ENCODE measurements around the gene EMX1. TPM values are rescaled to one million over a fixed set of nuclear protein-coding genes. Genes with fewer than 3 reads are reported as not detected.

The EMX1 gene
- total and polyA plus RNA-seq, 3 donors from 2014 or later, result 4.5 to 13.2 (median 11.3) TPM

DNA sequence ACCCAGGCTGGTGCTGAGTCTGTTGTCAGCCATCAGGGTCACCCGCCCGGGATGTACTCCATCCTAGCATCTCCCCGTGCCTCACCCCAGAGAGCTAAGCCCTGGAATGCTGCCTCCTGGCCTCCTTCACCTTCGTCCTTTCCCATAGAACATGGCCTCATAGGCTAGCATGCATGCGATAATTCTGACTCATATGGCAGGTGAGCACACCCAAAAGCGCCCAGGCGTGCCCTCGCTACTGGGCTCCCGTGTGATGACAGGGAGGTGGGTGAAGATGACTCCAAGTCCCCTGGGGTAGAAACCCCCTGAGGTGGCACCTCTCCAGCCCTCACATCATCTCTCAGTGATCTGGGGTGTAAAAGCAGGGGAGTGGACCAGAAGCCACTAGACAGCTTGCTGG is 22.8 kb upstream of the EMX1 start:
- Histone ChIP-seq H3K9me3 (no peaks in the 10 kb centered on the region), H3K36me3 (ENCODE audit: low read depth, missing control alignments) (no peaks in the 10 kb centered on the region), H3K4me3 (no peak overlapping the region), H3K4me1 (peaks cover 5% of the 10 kb centered on the region), H3K27ac (no peak overlapping the region), H3K27me3 (no peaks in the 10 kb centered on the region)
- intact Hi-C loops (cut with DNase I; ENCODE audit: low total_unique reads), result no loop called here
- TF ChIP-seq POLR2A (IDR thresholded peaks at IDR 0.05), result no peak
- TF ChIP-seq, protein P1, sequence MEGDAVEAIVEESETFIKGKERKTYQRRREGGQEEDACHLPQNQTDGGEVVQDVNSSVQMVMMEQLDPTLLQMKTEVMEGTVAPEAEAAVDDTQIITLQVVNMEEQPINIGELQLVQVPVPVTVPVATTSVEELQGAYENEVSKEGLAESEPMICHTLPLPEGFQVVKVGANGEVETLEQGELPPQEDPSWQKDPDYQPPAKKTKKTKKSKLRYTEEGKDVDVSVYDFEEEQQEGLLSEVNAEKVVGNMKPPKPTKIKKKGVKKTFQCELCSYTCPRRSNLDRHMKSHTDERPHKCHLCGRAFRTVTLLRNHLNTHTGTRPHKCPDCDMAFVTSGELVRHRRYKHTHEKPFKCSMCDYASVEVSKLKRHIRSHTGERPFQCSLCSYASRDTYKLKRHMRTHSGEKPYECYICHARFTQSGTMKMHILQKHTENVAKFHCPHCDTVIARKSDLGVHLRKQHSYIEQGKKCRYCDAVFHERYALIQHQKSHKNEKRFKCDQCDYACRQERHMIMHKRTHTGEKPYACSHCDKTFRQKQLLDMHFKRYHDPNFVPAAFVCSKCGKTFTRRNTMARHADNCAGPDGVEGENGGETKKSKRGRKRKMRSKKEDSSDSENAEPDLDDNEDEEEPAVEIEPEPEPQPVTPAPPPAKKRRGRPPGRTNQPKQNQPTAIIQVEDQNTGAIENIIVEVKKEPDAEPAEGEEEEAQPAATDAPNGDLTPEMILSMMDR (IDR thresholded peaks at IDR 0.05), result no peak
- DNase-seq, result no peak
- 90 to 96% methylated on average over 4 to 9 of the region's 9 CpGs for WGBS, 2 donors

DNA sequence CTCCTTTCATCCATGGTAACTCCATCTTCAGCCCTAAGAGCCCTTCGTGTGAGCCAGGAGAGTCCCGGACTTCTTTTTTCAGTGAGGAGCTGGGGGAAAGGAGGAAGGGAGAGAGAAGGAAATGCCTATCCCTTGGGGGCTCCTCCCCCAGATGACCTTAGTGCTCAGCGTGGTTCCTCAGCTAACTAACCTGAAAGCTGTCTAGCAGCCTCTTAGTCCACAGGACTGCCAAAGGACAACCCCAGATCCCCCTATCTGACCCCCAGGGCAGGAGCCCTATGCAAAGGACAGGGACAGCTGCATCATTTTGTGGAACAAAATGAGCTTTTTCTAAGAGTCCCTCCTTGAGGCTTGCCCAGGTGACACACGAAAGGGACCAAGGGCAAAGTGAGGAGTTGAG is 22.2 kb upstream of the EMX1 start:
- Histone ChIP-seq H3K9me3 (no peaks in the 10 kb centered on the region), H3K27me3 (no peaks in the 10 kb centered on the region), H3K4me1 (peaks cover 5% of the 10 kb centered on the region), H3K27ac (no peak overlapping the region), H3K4me3 (no peak overlapping the region), H3K36me3 (ENCODE audit: low read depth, missing control alignments) (no peaks in the 10 kb centered on the region)
- DNase-seq, result no peak
- 24 to 43% methylated on average over 4 of the region's 4 CpGs for WGBS, 2 donors
- intact Hi-C loops (cut with DNase I; ENCODE audit: low total_unique reads), result no loop called here
- TF ChIP-seq POLR2A (IDR thresholded peaks at IDR 0.05), result no peak
- TF ChIP-seq, protein P1 (IDR thresholded peaks at IDR 0.05), result no peak

DNA sequence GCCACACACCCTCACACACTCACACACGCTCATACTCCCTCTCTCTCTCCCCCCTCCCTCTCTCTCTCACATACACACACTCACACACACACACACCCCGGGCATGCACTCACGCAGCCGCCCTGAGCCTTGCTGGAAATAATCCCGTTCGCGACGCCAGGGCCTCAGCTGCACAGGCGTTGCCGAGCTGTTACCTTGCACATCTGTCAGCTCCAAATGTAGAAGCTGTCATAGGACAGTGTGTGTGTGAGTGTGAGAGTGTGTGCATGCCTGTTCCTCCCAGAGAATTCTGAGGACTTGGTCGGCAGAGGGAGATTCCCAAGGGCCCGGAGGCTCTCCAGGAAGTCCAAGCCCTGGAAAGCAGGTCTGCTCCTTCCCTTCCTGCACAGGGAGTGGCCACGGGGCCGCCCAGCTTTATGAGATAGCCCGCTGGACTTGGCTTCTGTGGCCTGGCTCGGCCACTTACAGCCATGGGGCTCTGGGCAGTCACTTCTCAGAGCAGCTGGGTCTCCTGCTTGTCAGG is 21.5 kb upstream of the EMX1 start:
- peak; percentile 29 for DNase-seq
- H3K9me3 ChIP-seq, result no peaks in the 10 kb centered on the region
- no peak overlapping the region for H3K4me3 ChIP-seq
- intact Hi-C loops (cut with DNase I; ENCODE audit: low total_unique reads), result no loop called here
- no peak overlapping the region for H3K27ac ChIP-seq
- no peaks in the 10 kb centered on the region for H3K27me3 ChIP-seq
- 26 to 40% methylated on average over 15 of the region's 16 CpGs for WGBS, 2 donors
- peaks cover 5% of the 10 kb centered on the region for H3K4me1 ChIP-seq
- TF ChIP-seq, protein P1 (IDR thresholded peaks at IDR 0.05), result no peak
- TF ChIP-seq POLR2A (IDR thresholded peaks at IDR 0.05), result no peak
- no peaks in the 10 kb centered on the region for H3K36me3 ChIP-seq (ENCODE audit: low read depth, missing control alignments)

DNA sequence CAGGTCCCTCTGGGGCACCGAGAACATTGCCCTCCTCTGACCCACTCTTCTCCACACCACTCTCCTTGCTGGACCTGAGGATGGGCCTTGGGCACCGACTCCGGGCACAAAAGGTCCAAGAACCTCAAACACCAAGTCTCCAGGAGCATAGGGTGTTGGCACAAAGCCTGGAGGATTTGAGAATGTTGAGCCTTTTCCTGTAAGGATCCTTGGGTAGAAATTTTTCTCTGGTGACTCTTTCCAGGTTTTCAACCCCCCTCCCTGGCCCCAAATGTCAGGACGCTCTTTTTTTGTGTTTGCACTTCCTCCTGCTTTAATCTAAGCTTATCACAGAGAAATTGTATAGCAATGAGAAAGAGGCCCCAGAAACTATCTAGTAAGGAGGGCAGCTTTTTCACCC is 20.9 kb upstream of the EMX1 start:
- no peak for DNase-seq
- no peak for TF ChIP-seq POLR2A (IDR thresholded peaks at IDR 0.05)
- TF ChIP-seq, protein P1 (IDR thresholded peaks at IDR 0.05), result no peak
- H3K4me3 ChIP-seq, result no peak overlapping the region
- no peaks in the 10 kb centered on the region for H3K36me3 ChIP-seq (ENCODE audit: low read depth, missing control alignments)
- peaks cover 5% of the 10 kb centered on the region for H3K4me1 ChIP-seq
- intact Hi-C loops (cut with DNase I; ENCODE audit: low total_unique reads), result no loop called here
- no peaks in the 10 kb centered on the region for H3K27me3 ChIP-seq
- no peaks in the 10 kb centered on the region for H3K9me3 ChIP-seq
- H3K27ac ChIP-seq, result no peak overlapping the region
- WGBS, 2 donors, result 86 to 89% methylated on average over 4 of the region's 4 CpGs

All from testis (tissue), 3 donors.